COLO829 (cell line): ENCODE results near the gene ZNF385D.

Experiments used
- DNase-seq: peaks from one replicate; pipeline ENCODE4 v3.0.0; 2012; ENCODE audit warnings: low spot score

The ZNF385D gene, protein sequence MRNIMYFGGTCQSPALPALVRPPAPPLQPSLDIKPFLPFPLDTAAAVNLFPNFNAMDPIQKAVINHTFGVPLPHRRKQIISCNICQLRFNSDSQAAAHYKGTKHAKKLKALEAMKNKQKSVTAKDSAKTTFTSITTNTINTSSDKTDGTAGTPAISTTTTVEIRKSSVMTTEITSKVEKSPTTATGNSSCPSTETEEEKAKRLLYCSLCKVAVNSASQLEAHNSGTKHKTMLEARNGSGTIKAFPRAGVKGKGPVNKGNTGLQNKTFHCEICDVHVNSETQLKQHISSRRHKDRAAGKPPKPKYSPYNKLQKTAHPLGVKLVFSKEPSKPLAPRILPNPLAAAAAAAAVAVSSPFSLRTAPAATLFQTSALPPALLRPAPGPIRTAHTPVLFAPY

DNA sequence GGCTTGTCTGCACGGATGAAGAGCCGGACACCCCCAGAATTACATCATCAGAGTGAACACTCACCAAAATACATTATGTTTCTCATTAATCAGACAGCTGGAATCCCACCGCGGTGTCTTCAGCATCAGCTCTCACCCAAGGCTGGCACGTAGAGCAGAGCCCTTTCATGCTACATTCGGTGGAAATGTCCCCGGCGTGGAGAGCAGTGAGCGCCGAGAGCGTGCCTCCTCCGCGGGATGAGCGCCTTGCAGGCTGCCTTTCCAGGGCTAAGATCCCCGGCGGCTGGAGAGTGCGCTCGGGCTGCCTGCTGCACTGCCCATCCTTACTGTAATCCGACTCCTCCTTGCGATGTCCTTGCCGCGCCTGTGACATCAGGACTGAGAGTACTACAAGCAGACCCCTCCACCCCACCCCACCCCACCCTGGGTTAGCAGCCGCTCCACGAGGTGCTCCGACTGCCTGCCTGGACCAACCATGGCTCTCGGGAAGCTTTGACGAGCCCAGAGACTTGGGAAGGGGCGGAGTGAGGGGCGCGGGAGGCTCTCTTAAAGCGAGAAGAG is at the start of gene ZNF385D:
TSS of gene ZNF385D (minus strand) at position 380 of the 561 bp plus-strand sequence. CDS start at position 86, 294 bp downstream.
- no peak for DNase-seq

DNA sequence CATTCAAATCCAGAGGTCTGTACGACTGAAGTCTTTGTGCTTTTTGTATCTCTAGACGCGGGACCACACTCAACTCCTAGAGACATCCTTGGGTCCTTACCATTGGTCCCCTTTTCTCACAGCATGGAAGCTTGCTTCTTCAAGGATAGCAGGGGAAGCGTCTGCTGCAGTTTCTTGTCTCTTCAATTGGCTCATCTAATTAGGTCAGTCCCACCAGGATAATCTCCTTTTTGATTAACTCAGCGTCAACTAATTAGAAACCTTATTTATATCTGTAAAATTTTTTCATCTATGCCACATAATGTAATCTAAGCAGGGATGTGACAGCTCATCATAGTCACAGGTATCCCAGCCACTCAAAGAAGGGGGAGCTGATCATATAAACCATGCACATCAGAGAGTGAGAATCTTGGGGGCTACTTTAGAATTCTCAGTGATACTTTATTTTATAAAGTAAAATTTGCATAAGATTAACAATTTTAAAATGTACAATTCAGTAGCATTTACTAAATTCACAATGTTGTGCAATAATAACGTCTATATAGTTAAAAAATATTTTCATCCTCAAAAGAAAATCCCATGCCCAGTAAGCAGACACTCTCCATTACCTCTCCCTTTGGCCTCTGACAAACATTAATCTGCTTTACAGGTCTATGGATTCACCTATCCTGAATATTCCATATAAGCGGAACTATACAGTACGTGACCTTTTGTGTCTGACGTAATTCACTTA is 47.5 kb upstream of the ZNF385D start:
- DNase-seq: no peak

DNA sequence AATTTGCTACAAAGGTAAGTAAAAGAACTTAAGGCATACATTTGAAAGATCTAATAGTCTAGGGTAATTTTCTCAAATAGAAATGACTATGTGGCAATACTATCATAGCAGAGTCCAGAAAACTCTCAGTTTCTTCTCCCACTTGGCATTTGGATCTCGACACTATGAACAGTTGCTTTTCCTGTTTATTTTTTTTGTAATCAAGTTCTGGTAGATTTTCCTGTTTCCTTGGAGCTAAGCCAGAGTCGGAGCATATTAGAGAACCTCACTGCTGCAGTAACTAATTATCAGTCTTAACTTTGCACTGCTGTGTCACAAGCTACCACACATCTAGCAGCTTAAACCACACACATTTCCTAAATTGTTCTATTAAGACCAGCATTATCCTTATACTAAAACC is 44.9 kb upstream of the ZNF385D start:
- no peak for DNase-seq

DNA sequence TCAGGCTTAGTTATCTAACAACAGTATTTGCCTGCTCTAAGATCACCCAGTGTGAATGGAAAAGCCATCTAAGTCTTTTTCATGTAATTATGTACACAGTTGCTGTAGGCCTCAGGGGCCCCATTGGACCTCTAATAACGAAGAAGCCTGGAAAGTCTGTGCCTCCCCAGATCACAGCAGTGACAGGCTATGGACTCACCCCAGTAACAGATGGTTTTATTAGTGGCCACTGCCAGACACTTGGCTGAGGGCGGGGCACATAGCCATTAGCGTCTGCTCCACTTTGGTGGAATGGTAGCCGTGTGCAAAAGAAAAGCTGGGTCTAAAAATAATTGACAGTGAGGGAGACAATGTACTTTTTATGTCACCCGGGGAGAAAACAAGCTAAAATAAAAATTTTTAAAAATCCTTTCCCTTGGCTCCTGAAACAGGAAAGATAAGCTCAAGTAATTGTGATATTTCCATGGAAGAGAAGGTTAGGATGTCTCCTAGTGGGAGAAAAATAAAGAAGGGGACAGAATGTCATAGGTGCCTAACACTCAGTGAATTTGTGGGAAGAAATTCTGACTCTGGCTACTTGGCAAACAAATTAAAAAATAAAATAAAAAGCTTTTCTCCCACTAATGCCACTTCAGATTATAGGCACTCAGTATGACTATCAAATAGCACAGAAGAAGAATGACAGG is 44.3 kb upstream of the ZNF385D start:
- DNase-seq: no peak

DNA sequence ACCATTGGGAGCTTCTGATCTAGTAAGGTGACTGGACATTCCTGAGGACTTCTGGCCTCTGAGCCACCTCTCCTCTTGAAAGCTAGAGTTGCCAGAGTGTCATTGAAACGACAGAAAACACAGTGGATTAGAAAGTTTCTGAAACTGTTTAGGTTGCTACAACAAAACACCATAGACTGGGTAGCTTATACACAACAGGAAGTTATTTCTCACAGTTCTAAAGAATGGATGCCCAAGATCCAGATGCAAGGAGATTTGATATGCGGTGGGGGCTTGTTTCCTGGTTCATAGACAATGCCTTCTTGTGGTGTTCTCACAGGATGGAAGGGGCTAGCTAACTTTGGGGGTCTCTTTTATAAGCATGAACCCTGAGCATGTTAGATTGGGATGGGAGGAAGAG is 43.3 kb upstream of the ZNF385D start:
- DNase-seq: no peak

DNA sequence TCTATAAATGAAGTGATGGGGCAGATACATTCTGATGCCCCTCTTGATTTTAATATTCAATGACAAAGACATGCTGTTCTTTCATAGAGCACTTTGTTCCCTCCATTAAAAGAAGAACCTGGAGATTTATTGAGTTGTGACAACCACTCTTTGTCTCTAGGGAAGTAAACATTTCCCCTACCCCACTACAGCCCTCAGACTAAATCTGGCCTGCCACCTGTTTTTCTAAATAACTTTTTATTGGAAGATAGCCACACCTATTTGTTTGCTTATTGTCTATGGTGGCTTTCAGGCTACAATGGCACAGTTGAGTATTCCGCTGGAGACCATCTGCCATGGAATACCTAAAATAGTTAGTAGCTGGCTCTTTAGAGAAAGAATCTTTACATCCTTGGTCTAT is 41.2 kb upstream of the ZNF385D start:
- no peak for DNase-seq

DNA sequence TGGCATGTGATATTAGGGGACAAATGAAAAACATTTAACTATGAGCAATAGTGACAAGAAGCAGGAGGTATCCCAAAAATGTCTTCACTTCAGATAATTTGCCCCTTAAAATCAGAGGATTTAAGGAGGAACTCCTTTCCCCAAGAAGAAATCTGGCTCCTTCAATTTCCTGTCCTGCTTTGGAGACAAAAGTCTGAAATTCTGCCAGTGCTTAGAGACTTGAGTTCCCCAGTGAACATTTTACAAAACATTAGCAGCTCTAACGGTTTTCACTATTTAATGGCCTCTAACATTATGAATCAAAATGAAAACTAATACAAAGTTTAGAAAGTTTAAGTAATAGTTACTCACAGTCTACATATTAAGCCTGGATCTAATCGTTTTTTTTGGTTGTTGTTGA is 40.3 kb upstream of the ZNF385D start:
- no peak for DNase-seq

DNA sequence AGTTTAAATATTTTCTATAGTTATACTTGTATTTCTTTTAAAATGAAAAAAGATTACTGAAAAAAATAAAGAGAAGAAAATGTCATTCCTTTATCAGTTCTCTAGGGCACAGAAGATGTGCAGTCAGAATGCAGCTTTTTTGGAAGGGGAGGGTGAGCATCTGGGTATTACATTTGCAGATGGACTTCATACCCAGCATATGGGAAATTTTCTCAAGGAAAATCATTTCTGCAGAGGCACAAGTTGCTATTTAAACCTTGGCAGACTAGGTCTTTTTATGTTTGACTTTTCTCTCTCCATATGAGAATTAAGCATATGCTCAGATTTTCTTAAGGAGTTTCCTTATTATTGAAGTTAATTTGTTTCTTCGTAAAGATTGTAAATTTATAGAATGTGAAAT is 39.5 kb upstream of the ZNF385D start:
- DNase-seq: no peak

DNA sequence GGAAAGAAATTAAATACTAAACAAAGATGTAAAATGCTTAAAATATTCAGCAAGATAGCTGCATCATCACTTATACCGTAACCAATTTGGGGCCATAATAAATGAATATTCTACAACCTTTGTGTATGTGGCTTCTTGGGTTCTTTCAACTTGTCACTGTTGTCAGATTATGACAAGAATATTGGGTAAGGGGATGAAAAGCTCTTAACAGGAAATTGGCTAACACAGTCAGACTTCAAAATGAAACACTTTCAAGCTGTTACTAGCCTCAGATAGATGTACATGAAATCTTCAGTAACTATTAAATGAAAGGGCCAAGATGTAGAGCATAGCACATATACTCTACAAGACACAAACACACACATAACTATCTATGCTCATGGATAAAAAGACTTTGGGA is 38.7 kb upstream of the ZNF385D start:
- no peak for DNase-seq

DNA sequence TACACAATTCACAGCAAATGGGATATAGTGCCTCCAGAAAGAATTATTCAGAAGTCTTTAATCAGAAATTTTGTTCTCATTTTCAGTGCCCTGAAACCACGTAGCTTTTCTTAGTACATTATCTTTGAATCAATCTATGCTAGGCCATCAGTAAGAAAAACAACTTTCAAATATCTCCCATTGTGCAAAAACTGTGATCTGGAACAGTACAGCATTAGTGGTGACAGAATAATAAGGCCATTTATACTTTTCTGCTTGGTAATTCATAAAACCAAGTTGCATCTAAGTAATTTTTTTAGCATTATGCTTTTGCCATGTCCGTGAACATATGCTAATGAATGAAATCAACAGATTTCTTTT is 35.4 kb upstream of the ZNF385D start:
- no peak for DNase-seq

DNA sequence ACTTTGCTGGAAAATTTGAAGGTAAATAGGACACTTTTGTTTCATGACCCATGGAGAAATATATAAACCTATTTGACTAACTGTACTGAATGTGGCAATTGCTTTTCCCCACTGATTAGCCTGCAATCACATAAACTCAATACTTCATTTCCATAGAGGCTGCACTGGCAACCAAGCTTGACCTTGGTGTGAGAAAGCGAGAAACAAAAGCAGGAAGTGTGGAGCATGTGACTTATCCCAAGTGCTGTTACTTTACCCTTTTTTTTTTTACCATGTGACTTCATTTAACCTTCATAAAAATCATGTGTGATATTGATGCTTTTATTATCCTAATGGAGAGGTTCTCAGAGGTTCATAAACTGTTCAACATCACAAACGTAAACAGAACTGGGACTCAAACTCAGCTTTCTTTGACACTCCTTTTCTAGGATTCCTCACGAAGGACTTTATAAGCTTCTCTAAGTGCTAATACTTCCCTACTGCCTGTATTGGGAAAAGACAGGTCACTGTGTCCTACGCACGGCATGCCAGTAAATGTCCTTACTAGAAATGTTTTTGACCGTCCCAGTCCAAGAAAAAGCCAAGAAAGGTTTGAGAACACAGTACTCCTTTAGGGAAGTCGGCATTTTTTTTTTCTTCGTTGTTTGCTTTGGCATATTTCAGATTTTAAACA is 34.9 kb upstream of the ZNF385D start:
- DNase-seq: no peak

DNA sequence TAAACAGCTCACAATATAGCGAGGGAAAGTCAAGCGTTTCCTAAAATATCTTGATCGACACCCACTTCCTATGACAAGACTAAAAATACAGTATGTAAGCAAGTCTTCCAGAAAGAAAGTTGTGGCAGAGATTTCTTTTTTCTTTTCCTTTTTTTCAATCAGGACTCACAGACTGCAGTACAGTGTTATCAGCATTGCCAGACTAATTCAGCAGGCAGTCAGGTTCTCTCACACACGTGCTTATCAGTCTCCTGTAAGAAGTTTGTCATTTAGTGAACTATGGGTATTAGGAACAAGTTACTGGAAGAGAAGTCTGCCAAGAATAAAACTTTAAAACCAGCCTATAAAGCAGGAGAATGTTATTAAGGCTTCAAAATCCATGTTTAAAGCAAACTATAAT is 32.8 kb upstream of the ZNF385D start:
- DNase-seq: no peak

DNA sequence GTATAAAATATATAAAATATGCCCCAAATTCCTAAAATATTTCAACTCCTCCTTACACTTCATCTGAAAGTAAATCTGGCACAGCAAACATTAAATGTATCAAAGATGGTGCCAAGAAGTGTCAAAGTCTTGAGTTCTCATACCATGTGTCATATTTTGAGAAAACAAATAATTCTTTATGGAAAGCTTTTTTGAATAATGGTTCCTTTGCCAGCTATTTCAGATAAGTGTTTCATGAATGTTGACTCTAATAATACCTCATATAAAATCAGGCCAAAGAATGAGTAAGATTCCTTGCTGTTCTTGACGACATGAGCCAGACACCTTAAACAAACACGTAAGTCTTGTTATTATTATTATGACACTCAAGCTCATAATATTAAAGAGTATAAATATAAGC is 30.3 kb upstream of the ZNF385D start:
- no peak for DNase-seq

DNA sequence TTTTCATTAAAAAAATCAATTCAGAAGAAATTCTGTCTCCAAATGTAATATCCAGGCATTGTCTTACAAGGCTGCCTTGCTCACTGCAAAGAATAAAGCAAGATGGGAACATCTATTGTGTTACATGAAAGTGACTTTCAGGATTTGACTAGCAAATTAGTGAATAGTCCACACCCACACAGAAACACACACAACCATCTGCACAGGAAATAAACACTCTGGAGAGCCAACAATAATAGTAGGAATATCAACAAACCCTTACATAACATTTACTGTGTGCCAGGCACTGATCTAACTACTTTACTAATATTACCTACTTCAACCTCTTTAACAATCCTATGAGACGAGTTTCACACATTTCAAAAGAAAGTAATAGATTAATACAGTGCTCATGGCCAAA is 28.9 kb upstream of the ZNF385D start:
- no peak for DNase-seq

DNA sequence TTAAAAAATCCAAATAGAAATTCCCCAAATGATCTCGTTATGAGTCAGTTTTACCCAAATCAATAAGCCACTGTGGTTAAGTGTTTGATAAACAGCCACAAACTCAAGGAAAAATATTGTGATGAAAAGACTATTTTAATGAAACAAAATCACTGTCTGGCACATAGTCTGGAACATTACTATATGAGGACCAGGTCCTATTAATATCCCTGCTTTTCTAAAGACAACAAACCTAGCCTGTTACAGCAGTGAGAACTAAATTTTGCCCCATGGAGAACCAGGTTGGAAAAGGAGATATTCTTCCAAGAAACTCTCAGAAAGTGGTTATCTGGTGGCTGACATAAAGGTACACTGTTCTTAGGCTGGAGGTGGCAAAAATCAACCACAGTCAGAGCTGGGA is 27.7 kb upstream of the ZNF385D start:
- DNase-seq: no peak

DNA sequence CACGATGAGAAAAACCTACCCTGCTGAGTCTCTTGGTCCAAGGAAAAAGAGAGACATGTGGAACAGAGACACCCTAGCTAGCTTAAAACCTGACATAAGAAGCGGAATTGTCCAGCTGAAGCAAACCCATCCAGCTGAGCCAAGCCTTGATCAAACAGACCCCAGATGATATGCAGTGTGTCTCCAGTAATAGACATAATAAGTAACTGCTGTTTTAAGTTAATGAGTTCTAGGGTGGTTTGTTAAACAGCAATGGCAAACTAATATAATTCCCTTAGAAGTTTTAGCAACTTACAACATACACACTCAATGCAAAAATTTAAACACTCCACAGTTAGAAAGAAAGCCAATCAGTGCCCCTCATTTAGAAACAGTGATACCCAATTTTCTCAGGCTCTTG is 26.8 kb upstream of the ZNF385D start:
- DNase-seq: no peak

DNA sequence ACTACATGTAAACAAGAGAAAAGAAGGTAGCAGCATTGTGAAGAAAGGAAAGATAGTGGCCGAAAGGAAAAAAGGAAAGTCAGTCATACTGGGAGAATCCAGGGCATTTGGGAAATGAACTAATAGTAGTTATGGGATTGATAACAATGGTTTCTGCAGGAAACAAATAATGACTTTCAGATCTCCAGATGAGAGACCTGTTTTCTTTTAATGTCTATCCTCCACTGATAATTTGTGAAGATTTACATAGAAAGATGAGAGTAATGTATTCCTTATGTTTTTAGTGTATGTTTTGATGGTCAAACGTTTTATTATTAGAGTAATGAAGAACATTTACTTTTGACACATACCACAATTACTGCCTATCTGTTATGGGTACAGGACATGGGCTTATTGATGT is 15.0 kb upstream of the ZNF385D start:
- DNase-seq: no peak

DNA sequence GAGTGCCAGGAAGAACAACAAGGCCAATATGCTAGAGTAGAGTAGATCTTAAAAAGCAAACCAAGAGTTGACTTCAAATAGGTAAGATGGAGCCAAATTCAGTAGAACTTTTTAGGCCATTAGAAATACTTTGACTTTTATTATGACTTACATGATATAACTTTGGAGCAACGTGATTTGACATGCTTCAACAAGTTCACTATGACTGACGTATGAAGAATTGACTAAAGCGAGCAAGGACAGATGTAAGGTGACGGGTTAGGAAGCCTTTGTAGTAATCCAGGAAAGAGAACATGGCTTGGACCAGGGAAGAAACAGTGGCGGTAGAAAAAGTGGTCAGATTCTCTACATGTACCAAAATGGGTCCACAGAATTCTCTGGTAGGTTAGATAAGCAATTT is 4.9 kb upstream of the ZNF385D start:
- no peak for DNase-seq

DNA sequence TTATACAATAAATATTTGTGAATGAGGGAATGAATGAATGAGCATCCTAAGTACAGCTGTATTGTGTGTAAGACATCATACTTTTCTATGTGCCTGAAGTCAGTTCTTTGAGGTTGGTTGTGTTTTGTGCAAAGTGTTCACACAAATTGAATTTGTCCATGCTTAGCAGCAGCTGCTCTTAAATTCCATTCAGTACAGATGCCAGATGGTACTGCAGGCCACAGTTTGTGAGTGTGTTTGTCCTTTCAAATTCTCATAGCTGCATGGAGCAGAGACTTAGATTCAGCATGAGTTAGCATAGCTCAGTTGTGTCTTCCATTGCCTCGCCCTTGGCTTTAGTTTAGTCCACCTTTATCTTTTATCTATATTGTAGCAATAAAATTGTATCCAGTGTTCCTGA is 3.8 kb upstream of the ZNF385D start:
- no peak for DNase-seq

DNA sequence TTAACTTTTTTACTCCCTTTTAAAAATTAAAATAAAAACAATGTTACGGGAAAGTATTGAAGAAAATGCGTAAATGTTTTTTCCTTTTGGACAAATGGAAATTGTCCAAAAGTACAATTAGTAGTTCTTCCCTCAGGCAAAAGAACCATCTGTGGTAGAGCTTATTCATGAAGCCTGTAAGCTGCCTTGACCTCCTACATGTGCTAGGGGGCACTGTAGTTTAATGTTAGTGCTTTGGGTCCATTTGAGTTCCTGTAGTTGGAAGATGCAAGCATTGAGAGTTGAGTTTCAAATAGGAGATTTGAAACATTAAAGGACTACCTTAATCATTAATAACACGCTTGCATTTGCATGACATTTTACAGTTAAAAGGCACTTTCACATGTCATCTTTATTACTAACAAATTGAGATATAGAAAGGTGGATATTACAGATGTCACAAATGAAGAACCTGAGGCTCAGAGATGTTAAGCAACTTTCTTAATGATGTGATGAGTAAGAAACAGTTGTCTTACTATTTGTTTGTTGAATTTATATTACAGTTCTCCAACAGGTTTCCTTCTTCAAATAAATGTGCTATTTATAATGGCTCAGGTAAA is 1.8 kb upstream of the ZNF385D start:
- peak; percentile 54 for DNase-seq

DNA sequence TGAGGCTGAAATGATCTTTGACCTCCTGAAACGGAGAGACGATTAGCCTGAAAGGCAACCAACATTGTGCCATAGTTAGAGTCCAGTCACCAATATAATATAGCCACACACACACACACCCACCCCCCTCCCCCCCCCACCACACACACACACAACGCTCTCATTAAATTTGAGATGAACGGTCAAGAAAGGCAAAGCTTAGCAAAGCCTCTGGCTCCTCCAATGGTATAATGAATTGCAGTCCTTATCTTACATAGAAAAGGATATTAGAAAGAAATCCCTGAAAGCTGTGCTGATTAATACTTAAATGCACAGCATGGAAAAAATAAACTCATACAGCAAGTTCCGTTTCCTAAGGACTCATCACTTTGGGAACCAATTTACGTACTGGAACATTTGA is 876 bp upstream of the ZNF385D start:
- no peak for DNase-seq
